OCI-LY1 (cell line): ENCODE results near the gene GPD2.

Experiments used
- H2AFZ ChIP-seq: fragments of 200-600 bp; sonication (generic), shearing (Covaris generic); 2 replicates; pipeline ENCODE4 v1.6.0; 2014; ENCODE audit warnings: antibody characterized with exemption, mild to moderate bottlenecking, low read length
- H3F3A ChIP-seq: fragments of 200-600 bp; sonication (generic), shearing (Covaris generic); 2 replicates; pipeline ENCODE4 v1.6.0; 2014; ENCODE audit warnings: mild to moderate bottlenecking, antibody characterized with exemption, low read length, moderate library complexity; ENCODE audit not compliant: insufficient read depth
- H3K27ac ChIP-seq: fragments of 200-600 bp; sonication (generic); 2 replicates; pipeline ENCODE4 v1.5.1; 2014; ENCODE audit warnings: low read length, mixed run types, mild to moderate bottlenecking, low read depth; ENCODE audit not compliant: poor library complexity, severe bottlenecking
- H3K27me3 ChIP-seq: fragments of 200-600 bp; sonication (generic); 2 replicates; pipeline ENCODE4 v1.6.0; 2014; ENCODE audit warnings: antibody characterized with exemption, mild to moderate bottlenecking, low read length, moderate library complexity; ENCODE audit not compliant: insufficient read depth
- H3K36me3 ChIP-seq: fragments of 200-600 bp; sonication (generic); 2 replicates; pipeline ENCODE4 v1.6.1; 2014; ENCODE audit warnings: mild to moderate bottlenecking, antibody characterized with exemption, low read length, moderate library complexity, mixed read lengths; ENCODE audit not compliant: insufficient read depth
- H3K4me1 ChIP-seq: fragments of 200-600 bp; sonication (generic); 2 replicates; pipeline ENCODE4 v1.5.1; 2014; ENCODE audit warnings: mild to moderate bottlenecking, low read length, moderate library complexity; ENCODE audit not compliant: insufficient read depth, severe bottlenecking
- H3K4me2 ChIP-seq: fragments of 200-600 bp; sonication (generic), shearing (Covaris generic); 2 replicates; pipeline ENCODE4 v1.6.1; 2014; ENCODE audit warnings: low read length
- H3K4me3 ChIP-seq: fragments of 200-600 bp; sonication (generic); 2 replicates; pipeline ENCODE4 v1.5.1; 2014; ENCODE audit warnings: low read length, low read depth, mild to moderate bottlenecking, mixed read lengths; ENCODE audit not compliant: poor library complexity, severe bottlenecking
- H3K79me2 ChIP-seq: fragments of 200-600 bp; shearing (Covaris generic); 2 replicates; pipeline ENCODE4 v1.6.1; 2016; ENCODE audit warnings: mixed run types, low read length, mixed read lengths; ENCODE audit not compliant: insufficient read depth
- H3K9ac ChIP-seq: fragments of 200-600 bp; sonication (generic), shearing (Covaris generic); 2 replicates; pipeline ENCODE4 v1.6.1; 2014; ENCODE audit warnings: mild to moderate bottlenecking, low read length, mixed read lengths
- H3K9me2 ChIP-seq: fragments of 200-600 bp; sonication (generic), shearing (Covaris generic); 2 replicates; pipeline ENCODE4 v1.6.1; 2014; ENCODE audit warnings: low read depth, mild to moderate bottlenecking, low read length, mixed read lengths
- H3K9me3 ChIP-seq: fragments of 200-600 bp; shearing (Covaris generic); 2 replicates; pipeline ENCODE4 v1.6.1; 2014; ENCODE audit warnings: low read length, mixed read lengths
- H4K20me1 ChIP-seq: fragments of 200-600 bp; sonication (generic), shearing (Covaris generic); 2 replicates; pipeline ENCODE4 v1.6.0; 2016; ENCODE audit warnings: mild to moderate bottlenecking, low read length; ENCODE audit not compliant: insufficient read depth
- EZH2 ChIP-seq: fragments of 200-600 bp; sonication (generic), shearing (Covaris generic); IDR thresholded peaks from 2 replicates; pipeline ENCODE4 v1.8.0; 2017; ENCODE audit warnings: borderline replicate concordance, mixed run types, mild to moderate bottlenecking, antibody characterized with exemption, low read length, moderate library complexity, mixed read lengths
- TF ChIP-seq, protein P1 (sequence below): fragments of 200-600 bp; sonication (generic), shearing (Covaris generic); IDR thresholded peaks from 2 replicates; pipeline ENCODE4 v1.5.1; 2017; ENCODE audit warnings: mild to moderate bottlenecking, antibody characterized with exemption, low read length, moderate library complexity, mixed read lengths

Gene GPD2

DNA sequence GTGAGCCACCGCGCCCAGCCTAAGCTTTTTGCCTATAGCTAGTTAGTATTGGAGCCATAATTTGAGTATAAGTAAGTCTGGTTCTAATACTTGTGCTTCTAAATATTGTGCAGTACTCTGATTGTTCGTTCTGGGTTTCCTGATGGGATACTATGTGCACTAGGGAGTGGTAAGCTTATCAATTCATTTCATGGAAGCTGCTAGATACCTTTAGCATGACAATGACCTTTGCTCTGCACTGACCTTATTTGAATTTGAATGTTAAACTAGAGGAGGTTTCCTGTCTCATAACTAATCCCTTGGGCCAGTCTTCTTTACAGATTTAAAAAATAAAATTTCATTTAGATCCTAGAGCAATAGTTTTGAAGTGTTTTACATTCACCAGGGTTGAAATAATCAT lies 125.1 kb downstream of the GPD2 start:
- Histone ChIP-seq H3K36me3 (no peaks in the 10 kb centered on the region), H3K27ac (no peak overlapping the region), H3K27me3 (no peaks in the 10 kb centered on the region), H3K4me1 (peaks cover 6% of the 10 kb centered on the region), H2AFZ (no peak overlapping the region), H3K79me2 (no peaks in the 10 kb centered on the region), H3F3A (no peaks in the 10 kb centered on the region), H3K4me3 (no peak overlapping the region), H3K9ac (no peak overlapping the region), H4K20me1 (no peaks in the 10 kb centered on the region), H3K9me2 (no peaks in the 10 kb centered on the region), H3K4me2 (no peak overlapping the region), H3K9me3 (no peaks in the 10 kb centered on the region)
- TF ChIP-seq, protein P1, sequence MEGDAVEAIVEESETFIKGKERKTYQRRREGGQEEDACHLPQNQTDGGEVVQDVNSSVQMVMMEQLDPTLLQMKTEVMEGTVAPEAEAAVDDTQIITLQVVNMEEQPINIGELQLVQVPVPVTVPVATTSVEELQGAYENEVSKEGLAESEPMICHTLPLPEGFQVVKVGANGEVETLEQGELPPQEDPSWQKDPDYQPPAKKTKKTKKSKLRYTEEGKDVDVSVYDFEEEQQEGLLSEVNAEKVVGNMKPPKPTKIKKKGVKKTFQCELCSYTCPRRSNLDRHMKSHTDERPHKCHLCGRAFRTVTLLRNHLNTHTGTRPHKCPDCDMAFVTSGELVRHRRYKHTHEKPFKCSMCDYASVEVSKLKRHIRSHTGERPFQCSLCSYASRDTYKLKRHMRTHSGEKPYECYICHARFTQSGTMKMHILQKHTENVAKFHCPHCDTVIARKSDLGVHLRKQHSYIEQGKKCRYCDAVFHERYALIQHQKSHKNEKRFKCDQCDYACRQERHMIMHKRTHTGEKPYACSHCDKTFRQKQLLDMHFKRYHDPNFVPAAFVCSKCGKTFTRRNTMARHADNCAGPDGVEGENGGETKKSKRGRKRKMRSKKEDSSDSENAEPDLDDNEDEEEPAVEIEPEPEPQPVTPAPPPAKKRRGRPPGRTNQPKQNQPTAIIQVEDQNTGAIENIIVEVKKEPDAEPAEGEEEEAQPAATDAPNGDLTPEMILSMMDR = no peak
- TF ChIP-seq EZH2 = no peak

DNA sequence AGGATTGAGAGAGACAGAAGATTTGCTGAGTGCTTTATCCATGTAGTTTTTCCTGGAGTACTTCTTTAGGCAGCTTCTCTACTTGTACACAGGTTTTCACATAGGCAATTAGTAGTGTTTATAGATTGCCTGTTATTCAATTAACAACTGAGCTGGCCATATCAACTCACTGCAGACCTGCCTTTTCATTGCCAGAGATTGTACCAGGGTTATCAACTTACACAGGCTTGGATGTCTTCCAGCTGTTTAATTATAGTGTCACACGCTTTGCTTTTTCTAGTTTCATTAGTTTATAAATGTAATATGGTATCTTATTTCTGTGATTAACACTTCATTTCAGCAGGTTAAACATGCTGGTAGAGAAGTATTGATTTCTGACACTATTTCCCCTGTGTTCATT lies 125.9 kb downstream of the GPD2 start:
- no peaks in the 10 kb centered on the region for H3K27me3 ChIP-seq
- H3K4me2 ChIP-seq = no peak overlapping the region
- no peak overlapping the region for H3K4me3 ChIP-seq
- no peak for TF ChIP-seq EZH2
- TF ChIP-seq, protein P1 = no peak
- no peak overlapping the region for H3K9ac ChIP-seq
- H3K27ac ChIP-seq = no peak overlapping the region
- no peaks in the 10 kb centered on the region for H3K36me3 ChIP-seq
- no peaks in the 10 kb centered on the region for H3K79me2 ChIP-seq
- no peaks in the 10 kb centered on the region for H3K9me2 ChIP-seq
- no peaks in the 10 kb centered on the region for H3K9me3 ChIP-seq
- H2AFZ ChIP-seq = no peak overlapping the region
- peaks cover 6% of the 10 kb centered on the region for H3K4me1 ChIP-seq
- H4K20me1 ChIP-seq = no peaks in the 10 kb centered on the region
- no peaks in the 10 kb centered on the region for H3F3A ChIP-seq

DNA sequence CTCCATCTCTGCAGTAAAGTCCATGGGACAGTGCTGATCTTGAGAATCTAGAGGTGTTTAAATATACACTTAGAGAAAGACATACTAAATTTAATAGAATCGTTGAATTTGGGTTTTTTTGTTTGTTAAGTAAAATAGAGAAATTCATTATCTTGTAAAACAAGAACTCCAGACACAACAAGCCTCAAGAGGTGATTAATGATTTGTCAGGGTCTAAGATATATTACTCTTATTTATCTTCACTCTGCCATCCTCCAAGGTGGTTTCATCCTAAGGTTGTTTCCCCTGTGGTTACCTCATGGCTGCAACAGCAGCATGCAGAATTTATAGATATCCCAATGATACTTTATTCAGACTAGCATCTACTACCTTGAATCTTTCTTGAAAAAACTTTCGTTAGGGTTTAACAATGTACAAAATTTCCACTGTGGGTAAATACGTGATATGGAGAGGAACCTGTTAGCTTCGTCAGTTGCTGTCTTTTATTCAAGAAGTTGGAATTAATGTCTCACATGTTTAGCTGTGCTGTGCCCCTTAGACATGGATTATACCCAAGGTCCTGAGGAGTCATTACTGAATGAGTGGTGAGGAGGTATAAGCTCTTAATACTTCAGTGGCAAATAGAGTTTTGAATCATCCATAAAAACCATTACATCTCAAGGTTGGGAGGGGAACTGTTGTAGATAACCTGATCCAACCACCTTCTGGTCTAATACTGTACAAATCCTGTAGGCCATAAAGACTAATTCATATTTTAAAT lies 128.0 kb downstream of the GPD2 start:
- TF ChIP-seq, protein P1 = no peak
- no peak for TF ChIP-seq EZH2
- Histone ChIP-seq H3K27ac (no peak overlapping the region), H3K27me3 (no peaks in the 10 kb centered on the region), H3K4me2 (no peak overlapping the region), H3K36me3 (no peaks in the 10 kb centered on the region), H4K20me1 (no peaks in the 10 kb centered on the region), H3F3A (no peaks in the 10 kb centered on the region), H3K9me2 (no peaks in the 10 kb centered on the region), H3K79me2 (no peaks in the 10 kb centered on the region), H3K4me3 (no peak overlapping the region), H3K9me3 (no peaks in the 10 kb centered on the region), H2AFZ (no peak overlapping the region), H3K4me1 (peaks cover 6% of the 10 kb centered on the region), H3K9ac (no peak overlapping the region)
